ENCODE data around the gene STPG1.

The STPG1 gene

DNA sequence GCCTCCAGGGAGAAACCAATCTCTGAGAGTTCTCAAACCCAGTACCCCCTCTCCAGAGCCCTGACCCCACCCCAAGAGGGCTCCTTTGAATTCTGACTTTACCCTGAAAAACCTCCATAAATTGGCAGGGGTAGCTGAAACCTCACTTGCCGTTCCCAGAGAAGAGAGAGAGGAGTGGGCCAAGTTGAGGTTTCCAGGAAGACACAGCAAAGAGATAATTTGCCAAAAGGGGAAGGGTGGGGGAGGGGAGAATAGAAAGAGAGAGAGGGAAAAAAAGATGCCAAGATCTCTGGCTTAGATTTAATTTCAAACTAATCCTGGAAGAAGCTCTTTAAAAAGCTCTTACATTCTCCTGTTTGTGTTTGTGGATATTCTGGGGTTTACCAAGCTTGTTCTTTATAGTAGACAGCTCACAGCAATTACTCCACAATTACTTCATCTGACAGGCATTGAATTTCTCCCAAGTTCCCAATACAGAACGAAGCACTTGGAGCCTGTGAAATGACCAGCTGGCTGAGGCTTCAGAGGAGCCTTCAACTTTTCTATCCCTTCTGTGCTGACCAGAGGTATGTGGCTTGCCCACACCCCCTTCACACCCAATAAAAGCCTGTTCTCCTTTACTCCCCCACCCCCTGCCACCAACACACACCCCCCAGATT lies 95.5 kb downstream of the STPG1 start:
- no peak for DNase-seq (ENCODE audit: low read depth in 2 of 2)

DNA sequence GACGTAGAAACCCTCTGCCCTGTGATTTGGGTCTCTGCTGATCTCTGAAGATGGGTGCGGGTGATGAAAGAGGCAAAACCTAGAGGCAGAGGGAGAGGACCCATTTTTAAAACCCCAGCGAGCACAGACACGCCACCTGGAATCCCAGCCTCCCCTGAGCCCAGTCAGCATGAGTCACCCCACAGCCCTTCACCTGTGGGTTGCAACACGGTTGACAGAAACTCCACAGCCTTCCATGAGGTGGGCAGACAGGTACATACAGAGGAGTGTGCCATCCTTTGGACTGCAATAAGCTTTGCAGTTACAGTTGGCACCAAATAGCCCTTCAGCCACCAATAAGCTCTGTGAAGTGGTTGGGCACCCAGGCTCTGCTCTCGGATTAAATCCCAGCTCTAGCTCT lies 96.5 kb downstream of the STPG1 start:
- DNase-seq (ENCODE audit: low read depth in 2 of 2), result no peak

DNA sequence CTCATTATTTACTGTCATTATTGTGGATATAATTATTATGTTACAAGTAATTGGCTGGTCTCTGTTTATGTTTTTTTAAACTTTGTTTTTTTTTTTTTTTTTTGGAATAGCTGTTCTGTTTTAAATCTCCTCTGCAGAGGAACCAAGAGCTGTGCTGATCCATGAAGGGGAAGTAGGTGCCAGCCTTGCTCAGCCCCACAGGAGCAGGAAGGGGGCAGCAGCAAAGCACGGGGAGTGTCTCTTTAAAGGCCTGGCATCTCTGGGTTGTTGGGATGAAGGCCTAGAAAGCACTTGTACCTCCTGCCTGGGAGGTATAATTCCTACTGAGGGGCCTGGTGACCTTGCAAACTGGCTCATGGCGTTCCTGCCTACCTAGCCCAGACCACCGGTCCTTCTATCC lies 96.9 kb downstream of the STPG1 start:
- DNase-seq (ENCODE audit: low read depth in 2 of 2), result no peak

DNA sequence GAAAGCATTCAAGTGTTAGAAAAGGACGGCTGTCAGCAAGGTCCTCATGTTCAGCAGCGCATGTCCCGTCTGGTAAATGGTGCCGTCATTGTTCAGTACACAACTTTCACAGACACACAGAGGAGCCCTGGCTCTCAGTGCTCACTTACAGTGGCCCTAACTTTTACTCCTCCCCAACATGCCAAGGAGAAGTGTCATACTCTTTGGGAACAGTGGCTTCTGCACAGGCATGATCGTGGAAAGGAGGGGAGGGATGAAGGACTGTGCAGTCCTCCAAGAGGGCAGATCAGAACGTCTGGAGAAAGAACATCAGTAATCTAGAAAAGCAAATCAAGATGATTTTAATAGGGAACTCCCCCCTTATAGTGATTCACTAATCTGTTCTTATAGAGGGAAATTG lies 98.2 kb downstream of the STPG1 start:
- no peak for DNase-seq (ENCODE audit: low read depth in 2 of 2)

DNA sequence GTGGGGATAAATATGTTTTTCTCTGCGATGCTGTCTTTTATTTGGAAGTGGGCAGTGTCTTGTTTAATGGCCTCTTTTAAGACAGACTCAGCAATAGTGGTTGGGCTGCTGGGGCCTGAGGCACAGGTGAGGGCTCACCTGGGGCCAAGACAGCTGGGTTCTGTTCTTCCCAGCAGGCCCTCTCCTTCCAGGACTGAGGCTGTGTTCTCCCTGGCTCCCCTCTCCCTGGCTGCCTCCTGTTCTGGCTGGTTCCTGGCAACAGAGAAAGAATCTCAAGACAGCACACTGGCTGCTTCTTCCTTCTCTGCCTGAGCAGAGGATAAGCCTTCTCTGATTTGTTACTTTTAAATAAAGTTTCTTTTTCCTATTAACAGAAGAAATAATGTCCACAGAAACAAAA lies 101.8 kb downstream of the STPG1 start:
- no peak for DNase-seq (ENCODE audit: low read depth in 2 of 2)

GRCh38 chr1:24311234-24311633 lies 102.3 kb downstream of the STPG1 start:
- no peak for DNase-seq (ENCODE audit: low read depth in 2 of 2)

DNA sequence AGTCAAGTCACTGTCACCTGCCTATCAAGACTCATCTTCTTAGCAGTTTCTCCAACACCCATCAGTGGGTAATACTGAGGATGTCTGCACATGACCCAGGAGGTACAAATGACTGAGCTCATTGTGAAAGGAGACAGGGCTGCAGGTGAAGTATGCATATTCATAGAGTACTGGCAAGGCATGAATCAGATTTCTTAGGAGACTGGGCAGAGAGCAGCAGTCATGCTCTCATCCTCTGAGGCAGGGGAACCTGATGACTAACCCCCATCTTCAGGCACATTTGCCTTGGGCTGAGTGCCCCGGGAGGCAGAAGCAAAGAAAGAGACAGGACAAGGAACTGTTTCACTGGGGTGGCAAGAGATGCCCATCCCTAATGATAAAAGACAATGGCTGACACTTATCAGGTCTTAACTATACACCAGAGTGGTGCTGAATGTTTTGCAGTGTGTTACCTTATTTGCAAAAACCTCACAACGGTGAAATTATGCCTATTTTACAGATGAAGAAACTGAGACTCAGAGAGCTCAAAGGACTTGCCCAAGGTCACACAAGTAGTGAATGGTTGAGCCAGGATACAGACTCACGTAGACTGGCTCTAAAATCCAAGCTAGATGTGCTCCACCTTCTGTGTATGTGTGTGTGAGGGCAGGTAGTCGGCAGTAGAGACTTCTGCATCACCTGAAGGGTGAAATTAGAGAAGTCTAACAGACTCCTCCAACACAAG lies 103.7 kb downstream of the STPG1 start:
- DNase-seq (ENCODE audit: low read depth in 2 of 2), result no peak

GRCh38 chr1:24308365-24309015 lies 105.1 kb downstream of the STPG1 start:
- DNase-seq (ENCODE audit: low read depth in 2 of 2), result no peak

All from stimulated activated CD4-positive, alpha-beta T cell treated with anti-CD3 and anti-CD28 coated beads, Interleukin-12 subunit alpha, Interleukin-12 subunit beta, amount 100 ng/mL, for 24 hours (primary cell).